GM21825 (cell line): ENCODE measurements around the gene HOXA5.

Source experiments
- ATAC-seq: cut with Tn5 transposase; IDR thresholded peaks from one replicate; pipeline ENCODE4 v1.9.1; 2021; ENCODE audit warnings: mild to moderate bottlenecking, moderate library complexity; ENCODE audit not compliant: unreplicated experiment

The HOXA5 gene

GRCh38 chr7:27143023-27143949 lies at the start of gene HOXA5:
TSS of gene HOXA5 (minus strand) at chr7:27143681. CDS start at chr7:27143607, 74 bp downstream.
- no peak for ATAC-seq

GRCh38 chr7:27192546-27193334 lies 49.3 kb upstream of the HOXA5 start:
- no peak for ATAC-seq

GRCh38 chr7:27191833-27192545 lies 48.5 kb upstream of the HOXA5 start:
- no peak for ATAC-seq

- ATAC-seq = no peak
Measured at GRCh38 chr7:27191161-27191731, 47.8 kb upstream of the HOXA5 start.

DNA sequence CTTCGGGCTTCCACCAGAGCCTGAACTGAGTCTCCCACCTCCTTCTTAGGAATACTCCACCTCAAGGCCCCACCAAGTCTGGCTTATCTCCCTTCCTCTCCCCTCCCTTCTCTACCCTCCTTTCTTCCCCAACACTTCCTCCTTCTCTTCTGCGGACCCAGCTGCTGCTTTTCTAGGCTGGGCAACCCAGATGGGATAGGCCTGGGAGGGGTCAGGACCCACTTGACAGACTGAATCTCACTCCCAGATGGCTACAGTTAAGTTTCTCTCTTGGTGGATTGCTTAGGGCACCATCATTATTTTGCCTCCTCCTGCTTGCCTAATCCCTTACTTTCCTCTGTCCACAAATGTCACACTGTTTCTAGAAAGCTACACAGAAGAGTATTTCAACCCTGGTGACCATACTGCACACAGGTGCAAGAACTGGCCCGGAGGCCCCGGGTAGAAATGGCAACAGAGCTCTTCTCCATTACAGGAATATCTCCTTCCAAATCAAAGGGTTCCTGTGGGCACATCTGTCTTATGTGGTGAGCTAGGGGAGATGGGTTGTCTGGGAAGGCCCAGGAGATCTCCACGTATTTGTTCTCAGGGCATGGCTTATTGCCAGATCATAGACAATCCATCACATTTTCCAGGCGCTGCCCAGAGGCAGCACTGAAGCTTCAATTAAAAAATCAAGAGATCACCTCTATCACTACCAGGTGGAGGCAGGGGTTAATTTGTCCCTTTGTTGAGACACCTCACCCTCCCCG lies 46.7 kb upstream of the HOXA5 start:
- no peak for ATAC-seq

GRCh38 chr7:27189295-27189996 lies 46.0 kb upstream of the HOXA5 start:
- ATAC-seq = no peak

- ATAC-seq = no peak
Measured at GRCh38 chr7:27188386-27189294, 45.2 kb upstream of the HOXA5 start.

DNA sequence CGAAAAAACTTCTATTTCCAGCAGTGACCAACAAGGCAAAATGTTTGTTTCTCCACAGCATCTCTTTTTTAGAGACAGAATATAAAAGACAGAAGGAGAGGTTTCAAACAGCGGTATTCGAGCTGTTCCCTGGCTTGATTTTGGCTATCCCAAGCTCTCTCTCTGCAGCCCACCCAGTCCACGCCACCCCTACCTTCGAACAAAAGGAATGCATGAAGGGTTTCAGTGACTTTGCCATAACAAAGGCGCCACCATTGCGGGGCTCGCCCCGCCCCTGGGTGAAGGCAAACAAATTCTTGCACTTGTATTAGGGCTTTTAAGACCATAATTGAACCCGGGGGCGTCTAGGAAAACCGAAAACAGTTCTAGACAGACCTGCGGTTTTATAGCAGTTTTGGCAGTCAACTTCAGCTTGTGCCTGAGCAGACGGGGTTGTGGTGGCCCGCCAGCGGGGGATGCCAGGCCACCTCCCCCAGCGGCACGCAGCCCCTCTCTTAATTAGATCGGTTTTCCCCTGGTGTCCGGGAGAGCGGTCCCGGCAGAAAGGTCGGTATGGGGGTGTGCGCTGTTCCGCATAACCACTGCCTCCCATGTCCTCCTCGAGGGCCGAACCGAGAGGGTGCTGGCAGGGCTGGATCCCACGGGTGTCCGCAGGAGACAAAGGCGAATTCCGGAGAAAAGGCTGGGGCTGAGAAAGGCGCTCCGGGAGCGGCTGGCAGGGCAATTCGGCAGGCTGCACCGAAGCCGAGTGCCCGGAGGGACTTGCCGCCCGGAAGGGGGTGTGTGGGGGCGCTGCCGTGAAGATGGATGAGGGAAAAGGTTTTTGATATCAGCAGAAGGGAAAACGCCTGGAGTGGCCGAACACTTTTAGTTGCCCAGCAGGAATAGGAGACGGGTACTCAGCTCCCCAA lies 44.2 kb upstream of the HOXA5 start:
- ATAC-seq = no peak

GRCh38 chr7:27186668-27187474 lies 43.4 kb upstream of the HOXA5 start:
- no peak for ATAC-seq

DNA sequence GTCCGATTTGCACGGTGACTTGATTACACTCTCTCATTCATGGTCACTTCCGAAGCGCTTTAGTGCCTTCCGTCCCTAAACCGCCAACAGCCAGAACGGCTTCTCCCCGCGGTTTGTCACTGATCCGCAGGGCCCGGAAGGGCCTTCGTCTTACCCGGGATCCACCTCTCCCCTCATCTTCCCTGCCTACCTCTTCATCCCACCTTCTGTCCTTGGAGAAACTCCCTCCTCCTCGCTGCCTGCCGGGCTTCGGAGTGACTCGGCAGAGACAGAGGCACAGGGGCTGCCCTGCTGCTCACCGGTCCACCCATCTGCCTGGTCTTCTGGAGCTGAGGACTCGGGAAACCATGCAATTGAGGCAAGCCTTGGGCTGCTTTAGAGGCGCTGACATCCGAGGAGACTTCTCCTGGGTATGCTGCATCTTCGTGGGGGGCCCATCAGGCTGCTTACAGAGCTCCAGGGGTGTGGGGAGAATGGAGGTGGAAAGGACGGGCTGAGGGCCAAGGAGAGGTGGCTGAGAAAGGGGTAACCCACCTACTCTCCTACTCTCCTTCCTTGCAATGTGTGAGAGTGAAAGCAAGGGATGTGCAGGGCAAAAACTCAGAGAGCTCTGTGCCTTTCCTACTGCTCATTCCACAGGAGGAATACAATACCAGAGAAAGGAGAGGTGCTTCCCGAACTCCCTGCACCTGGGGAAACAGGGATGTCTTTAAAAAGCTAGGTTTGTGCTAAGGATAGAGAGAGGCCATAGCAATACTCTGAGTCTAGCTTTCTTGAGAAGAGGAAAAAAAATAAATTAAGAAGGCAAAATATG lies 42.6 kb upstream of the HOXA5 start:
- no peak for ATAC-seq

DNA sequence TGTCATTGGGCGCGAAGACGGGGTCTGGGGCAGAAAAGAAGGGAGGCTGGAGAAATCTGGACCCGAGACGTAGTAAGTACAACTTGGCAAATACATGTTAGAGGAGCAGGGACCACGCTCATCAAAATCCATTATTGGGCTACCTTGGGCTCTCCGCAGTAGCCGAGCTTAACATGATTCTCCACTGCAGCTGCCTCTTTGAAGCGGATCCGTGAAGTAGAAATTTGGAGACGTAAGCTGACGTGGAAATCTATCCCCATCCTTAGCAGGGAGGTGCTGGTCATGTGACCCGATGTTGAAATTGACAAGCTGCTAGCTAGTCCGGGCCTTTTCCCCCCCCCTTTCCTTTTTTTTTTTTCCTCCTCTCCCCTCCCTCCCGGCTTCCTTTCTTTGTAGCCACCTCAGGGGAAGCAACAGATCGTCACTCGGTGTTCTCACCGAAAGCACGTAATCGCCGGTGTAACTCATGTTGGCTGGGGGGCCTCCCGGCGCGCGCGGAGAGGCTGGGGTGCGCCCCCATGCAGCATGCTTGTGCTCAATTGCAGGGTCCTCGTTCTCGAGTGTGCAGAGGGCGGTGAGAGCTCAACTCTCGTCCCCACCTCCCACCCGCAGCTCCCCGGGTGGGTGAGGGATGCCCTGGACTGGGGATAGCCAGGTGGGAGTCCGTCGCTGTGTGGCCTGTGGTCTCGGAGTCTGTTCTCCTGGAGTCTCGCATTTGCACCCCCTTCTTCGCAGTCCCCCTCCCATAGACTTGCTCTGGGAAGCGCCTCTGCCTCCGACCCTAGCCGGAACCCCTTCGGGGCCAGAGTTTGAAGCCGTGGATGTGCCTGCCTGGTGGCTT lies 41.8 kb upstream of the HOXA5 start, which contains the start of gene HOXA11:
Gene HOXA11 (minus strand): TSS at position 220 of the 841 bp plus-strand sequence. CDS start 88 bp downstream, at position 132.
- ATAC-seq = no peak

- no peak for ATAC-seq
Measured at GRCh38 chr7:27184337-27185012, 41.0 kb upstream of the HOXA5 start.

GRCh38 chr7:27183682-27184336 lies 40.3 kb upstream of the HOXA5 start:
- ATAC-seq = no peak
